Caco-2 (cell line): Measurements from ENCODE around the gene PALLD. TPM values are rescaled to one million over a fixed set of nuclear protein-coding genes. Genes with fewer than 3 reads are reported as not detected.

Source experiments
- BruUV-seq: library from RNA; stranded (reverse); fragments of 400-500 nt; replicated peaks from 2 replicates; lab custom pipeline; 2021; lab: Mats Ljungman, UMichigan
- CTCF ChIA-PET: fragments of 300-600 bp; sonication (Branson Sonifier 250); formaldehyde crosslinking; loops from one replicate; lab custom pipeline; 2022; ENCODE audit warnings: antibody characterized with exemption; lab: Charles Lee
- POLR2A ChIA-PET: fragments of 300-600 bp; sonication (Branson Sonifier 250); formaldehyde crosslinking; loops from one replicate; lab custom pipeline; 2022; ENCODE audit warnings: antibody characterized with exemption; lab: Charles Lee
- DNase-seq, 2 experiments: peaks; one replicate each; pipeline versions ENCODE4 v3.0.0 to v3.0.0-alpha.2; 2020 to 2022
- H3K27me3 ChIP-seq: replicated peaks from 2 replicates; pipeline ENCODE4 v1.6.0; 2011; ENCODE audit warnings: low read length; ENCODE audit not compliant: control insufficient read depth, insufficient read depth
- H3K36me3 ChIP-seq: 2 replicates; pipeline ENCODE4 v1.5.1; 2011; ENCODE audit warnings: low read length; ENCODE audit not compliant: control insufficient read depth, insufficient read depth
- H3K4me1 ChIP-seq: fragments of 250-450 bp; sonication (Bioruptor Pico); 2 replicates; pipeline ENCODE4 v1.5.1; 2020; ENCODE audit warnings: mild to moderate bottlenecking
- H3K4me3 ChIP-seq: 2 replicates; pipeline ENCODE4 v1.5.1; 2011; ENCODE audit warnings: low read depth, mild to moderate bottlenecking, control low read depth, low read length
- H3K9me3 ChIP-seq: fragments of 250-450 bp; sonication (Bioruptor Pico); 2 replicates; pipeline ENCODE4 v1.5.1; 2020; ENCODE audit warnings: mild to moderate bottlenecking, moderate library complexity
- H3K27ac Mint-ChIP-seq: one replicate; pipeline ENCODE4 v1.8.0; 2022; ENCODE audit warnings: mixed read lengths; ENCODE audit not compliant: unreplicated experiment
- H3K27me3 Mint-ChIP-seq: one replicate; pipeline ENCODE4 v1.8.0; 2022; ENCODE audit warnings: mixed read lengths; ENCODE audit not compliant: insufficient read depth, unreplicated experiment
- H3K36me3 Mint-ChIP-seq: one replicate; pipeline ENCODE4 v1.8.0; 2022; ENCODE audit warnings: mild to moderate bottlenecking, mixed read lengths; ENCODE audit not compliant: insufficient read depth, unreplicated experiment
- H3K4me1 Mint-ChIP-seq: one replicate; pipeline ENCODE4 v1.8.0; 2022; ENCODE audit warnings: low read depth, mixed read lengths; ENCODE audit not compliant: unreplicated experiment
- H3K4me3 Mint-ChIP-seq: one replicate; pipeline ENCODE4 v1.8.0; 2022; ENCODE audit warnings: mild to moderate bottlenecking, moderate library complexity, mixed read lengths; ENCODE audit not compliant: unreplicated experiment
- H3K9me3 Mint-ChIP-seq: one replicate; pipeline ENCODE4 v1.8.0; 2022; ENCODE audit warnings: mixed read lengths; ENCODE audit not compliant: unreplicated experiment
- CTCF ChIP-seq, 2 experiments: fragments of 200-600 bp in 1 of 2; IDR thresholded peaks; 1 replicate in 1 of 2; 2 replicates in 1 of 2; pipeline versions ENCODE4 v1.5.1 to v1.8.0; 2011 to 2022; ENCODE audit warnings: antibody characterized with exemption in 1 of 2, control low read depth in 1 of 2, inconsistent platforms in 1 of 2, low read depth in 1 of 2, low read length in 1 of 2, mild to moderate bottlenecking in 1 of 2, moderate library complexity in 1 of 2; ENCODE audit not compliant: insufficient read depth in 1 of 2, severe bottlenecking in 1 of 2, unreplicated experiment in 1 of 2
- intact Hi-C: fragments of 100-400 bp; cut with micrococcal nuclease; formaldehyde crosslinking; loops from one replicate; pipeline ENCODE4 v1.10.0; 2022; ENCODE audit not compliant: unreplicated experiment
- total RNA-seq: library from RNA; stranded (reverse); gene quantifications from 2 replicates; pipeline ENCODE4 v1.2.3, GENCODE V29; 2022

Gene PALLD
- total RNA-seq, 1 experiment from 2014 or later: 12.3 TPM

GRCh38 chr4:168722391-168722790 is 225.5 kb downstream of the PALLD start:
- Mint-ChIP-seq H3K36me3 (no peaks in the 10 kb centered on the region), H3K27me3 (peaks cover 12% of the 10 kb centered on the region), H3K9me3 (no peaks in the 10 kb centered on the region), H3K4me1 (no peaks in the 10 kb centered on the region), H3K27ac (no peak overlapping the region), H3K4me3 (no peak overlapping the region)
- no peak overlapping the region for H3K4me3 ChIP-seq
- TF ChIP-seq CTCF (IDR thresholded peaks at IDR 0.05; ENCODE audit: insufficient read depth in 1 of 2, low read depth in 1 of 2, low read length in 1 of 2, severe bottlenecking in 1 of 2, unreplicated experiment in 1 of 2): no peak
- no peaks in the 10 kb centered on the region for H3K36me3 ChIP-seq
- ChIA-PET CTCF (no interaction called here), POLR2A (no interaction called here)
- H3K9me3 ChIP-seq: no peaks in the 10 kb centered on the region
- intact Hi-C loops: no loop called here
- BruUV-seq: no TSS peak
- DNase-seq: no peak
- no peaks in the 10 kb centered on the region for H3K27me3 ChIP-seq
- no peaks in the 10 kb centered on the region for H3K4me1 ChIP-seq

GRCh38 chr4:168723020-168723419 is 226.2 kb downstream of the PALLD start:
- ChIA-PET POLR2A (no interaction called here), CTCF (no interaction called here)
- Mint-ChIP-seq H3K9me3 (no peaks in the 10 kb centered on the region), H3K36me3 (no peaks in the 10 kb centered on the region), H3K27me3 (peaks cover 12% of the 10 kb centered on the region), H3K4me1 (no peaks in the 10 kb centered on the region), H3K27ac (no peak overlapping the region), H3K4me3 (no peak overlapping the region)
- H3K4me1 ChIP-seq: no peaks in the 10 kb centered on the region
- BruUV-seq: no TSS peak
- no peak for TF ChIP-seq CTCF (IDR thresholded peaks at IDR 0.05; ENCODE audit: insufficient read depth in 1 of 2, low read depth in 1 of 2, low read length in 1 of 2, severe bottlenecking in 1 of 2, unreplicated experiment in 1 of 2)
- H3K4me3 ChIP-seq: no peak overlapping the region
- DNase-seq: no peak
- no peaks in the 10 kb centered on the region for H3K27me3 ChIP-seq
- H3K9me3 ChIP-seq: no peaks in the 10 kb centered on the region
- intact Hi-C loops: no loop called here
- H3K36me3 ChIP-seq: no peaks in the 10 kb centered on the region

- Histone ChIP-seq H3K36me3 (no peaks in the 10 kb centered on the region), H3K4me3 (no peak overlapping the region), H3K4me1 (no peaks in the 10 kb centered on the region), H3K27me3 (no peaks in the 10 kb centered on the region), H3K9me3 (no peaks in the 10 kb centered on the region)
- ChIA-PET POLR2A (no interaction called here), CTCF (no interaction called here)
- no peaks in the 10 kb centered on the region for H3K4me1 Mint-ChIP-seq
- BruUV-seq: no TSS peak
- no peaks in the 10 kb centered on the region for H3K9me3 Mint-ChIP-seq
- no peak overlapping the region for H3K4me3 Mint-ChIP-seq
- intact Hi-C loops: no loop called here
- TF ChIP-seq CTCF (IDR thresholded peaks at IDR 0.05; ENCODE audit: insufficient read depth in 1 of 2, low read depth in 1 of 2, low read length in 1 of 2, severe bottlenecking in 1 of 2, unreplicated experiment in 1 of 2): no peak
- no peak for DNase-seq
- H3K27ac Mint-ChIP-seq: no peak overlapping the region
- peaks cover 12% of the 10 kb centered on the region for H3K27me3 Mint-ChIP-seq
- no peaks in the 10 kb centered on the region for H3K36me3 Mint-ChIP-seq
Measured at GRCh38 chr4:168723569-168723968, 226.7 kb downstream of the PALLD start.
